Peyer's patch (tissue), 4 donors: ENCODE results near the gene TTC28. TPM values are rescaled to one million over a fixed set of nuclear protein-coding genes. Genes with fewer than 3 reads are reported as not detected.

Experiments used
- DNase-seq, 3 donors: peaks; one replicate each; pipeline ENCODE4 v3.0.0-alpha.2; 2017 to 2019
- H3K27ac ChIP-seq, 4 donors: fragments of 200-600 bp; sonication (generic); one replicate each; pipeline ENCODE4 v1.5.1; 2016 to 2019
- H3K27me3 ChIP-seq, 2 donors: fragments of 200-600 bp; sonication (generic); one replicate each; pipeline ENCODE4 v1.5.1; 2019
- H3K36me3 ChIP-seq, 3 donors: fragments of 200-600 bp; sonication (generic); one replicate each; pipeline ENCODE4 v1.5.1; 2016 to 2019
- H3K4me1 ChIP-seq, 4 donors: fragments of 200-600 bp; sonication (generic); one replicate each; pipeline ENCODE4 v1.5.1; 2016 to 2019
- H3K4me3 ChIP-seq, 4 donors: fragments of 200-600 bp; sonication (generic); 1 replicate in 3 of 4; 2 replicates in 1 of 4; pipeline ENCODE4 v1.5.1; 2016 to 2019; ENCODE audit warnings: mild to moderate bottlenecking in 1 of 4
- H3K9me3 ChIP-seq, 4 donors: fragments of 200-600 bp; sonication (generic); one replicate each; pipeline ENCODE4 v1.5.1; 2016 to 2019; ENCODE audit warnings: mild to moderate bottlenecking in 1 of 4
- POLR2A ChIP-seq, 2 donors: fragments of 450-650 bp; IDR thresholded peaks; one replicate each; pipeline ENCODE4 v1.5.1; 2017; ENCODE audit warnings: antibody characterized with exemption in 2 of 2, mild to moderate bottlenecking in 2 of 2, moderate library complexity in 2 of 2
- total RNA-seq, 4 donors: library from RNA; depleted of rRNA; stranded (reverse); fragments of >200 nt; gene quantifications; one replicate each; pipeline ENCODE4 v1.1.0, GENCODE V29; 2016
- TF ChIP-seq, protein P1 (sequence below), 6 experiments: fragments of 450-650 bp in 4 of 6; fragments of 200-600 bp in 2 of 6; sonication (generic) in 1 of 6; IDR thresholded peaks; one replicate each; pipeline ENCODE4 v1.5.1; 2017 to 2019; ENCODE audit warnings: antibody characterized with exemption in 6 of 6, mild to moderate bottlenecking in 3 of 6, moderate library complexity in 1 of 6

The TTC28 gene
- total RNA-seq, 4 donors from 2014 or later: 9.1 to 46.4 (median 35.2) TPM

GRCh38 chr22:27998511-27999410, 680.9 kb downstream of the TTC28 start:
- H3K36me3 ChIP-seq: peaks cover 0 to 17% (median 0%) of the 10 kb centered on the region in 3 donors
- TF ChIP-seq, protein P1, sequence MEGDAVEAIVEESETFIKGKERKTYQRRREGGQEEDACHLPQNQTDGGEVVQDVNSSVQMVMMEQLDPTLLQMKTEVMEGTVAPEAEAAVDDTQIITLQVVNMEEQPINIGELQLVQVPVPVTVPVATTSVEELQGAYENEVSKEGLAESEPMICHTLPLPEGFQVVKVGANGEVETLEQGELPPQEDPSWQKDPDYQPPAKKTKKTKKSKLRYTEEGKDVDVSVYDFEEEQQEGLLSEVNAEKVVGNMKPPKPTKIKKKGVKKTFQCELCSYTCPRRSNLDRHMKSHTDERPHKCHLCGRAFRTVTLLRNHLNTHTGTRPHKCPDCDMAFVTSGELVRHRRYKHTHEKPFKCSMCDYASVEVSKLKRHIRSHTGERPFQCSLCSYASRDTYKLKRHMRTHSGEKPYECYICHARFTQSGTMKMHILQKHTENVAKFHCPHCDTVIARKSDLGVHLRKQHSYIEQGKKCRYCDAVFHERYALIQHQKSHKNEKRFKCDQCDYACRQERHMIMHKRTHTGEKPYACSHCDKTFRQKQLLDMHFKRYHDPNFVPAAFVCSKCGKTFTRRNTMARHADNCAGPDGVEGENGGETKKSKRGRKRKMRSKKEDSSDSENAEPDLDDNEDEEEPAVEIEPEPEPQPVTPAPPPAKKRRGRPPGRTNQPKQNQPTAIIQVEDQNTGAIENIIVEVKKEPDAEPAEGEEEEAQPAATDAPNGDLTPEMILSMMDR (IDR thresholded peaks at IDR 0.05): no peak
- TF ChIP-seq POLR2A (IDR thresholded peaks at IDR 0.05): no peak
- no peaks in the 10 kb centered on the region for H3K4me1 ChIP-seq
- H3K9me3 ChIP-seq: no peaks in the 10 kb centered on the region
- no peak overlapping the region for H3K27ac ChIP-seq
- no peak overlapping the region for H3K4me3 ChIP-seq
- DNase-seq: peak in 1 of 3 donors; percentile 41
- H3K27me3 ChIP-seq: no peaks in the 10 kb centered on the region

GRCh38 chr22:27997538-27997937, 682.1 kb downstream of the TTC28 start:
- Histone ChIP-seq H3K4me3 (no peak overlapping the region), H3K4me1 (no peaks in the 10 kb centered on the region), H3K9me3 (no peaks in the 10 kb centered on the region), H3K27me3 (no peaks in the 10 kb centered on the region), H3K27ac (no peak overlapping the region), H3K36me3 (peaks cover 0 to 18% (median 0%) of the 10 kb centered on the region in 3 donors)
- DNase-seq: peak in 1 of 3 donors; percentile 15
- TF ChIP-seq POLR2A (IDR thresholded peaks at IDR 0.05): no peak
- TF ChIP-seq, protein P1 (IDR thresholded peaks at IDR 0.05): no peak

DNA sequence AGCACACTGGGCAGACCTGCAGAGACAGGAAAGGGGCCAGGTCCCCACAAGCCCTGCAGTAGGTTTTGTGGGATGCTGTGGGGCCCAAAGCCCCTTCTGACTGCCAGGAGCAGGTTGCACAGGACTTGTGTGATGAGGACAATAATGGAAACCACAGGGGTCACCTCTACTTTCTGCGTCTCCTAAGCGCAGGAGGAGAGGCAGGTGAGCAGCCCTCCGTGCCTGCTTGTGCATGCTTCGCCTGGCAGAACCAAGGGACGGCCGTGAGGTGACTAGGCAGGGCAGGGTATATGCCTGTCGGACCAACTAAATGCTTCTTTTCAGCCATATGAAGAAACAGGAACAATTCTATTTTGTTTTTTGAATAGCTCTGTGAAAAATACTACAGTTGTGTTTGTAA, 682.7 kb downstream of the TTC28 start:
- H3K27me3 ChIP-seq: no peaks in the 10 kb centered on the region
- H3K27ac ChIP-seq: no peak overlapping the region
- no peaks in the 10 kb centered on the region for H3K9me3 ChIP-seq
- peaks cover 0 to 23% (median 0%) of the 10 kb centered on the region in 3 donors for H3K36me3 ChIP-seq
- H3K4me1 ChIP-seq: no peaks in the 10 kb centered on the region
- TF ChIP-seq, protein P1 (IDR thresholded peaks at IDR 0.05): no peak
- TF ChIP-seq POLR2A (IDR thresholded peaks at IDR 0.05): no peak
- DNase-seq: peak in 1 of 3 donors; percentile 20
- H3K4me3 ChIP-seq: no peak overlapping the region

- H3K9me3 ChIP-seq: no peaks in the 10 kb centered on the region
- peaks cover 0 to 28% (median 0%) of the 10 kb centered on the region in 3 donors for H3K36me3 ChIP-seq
- H3K27me3 ChIP-seq: no peaks in the 10 kb centered on the region
- H3K4me1 ChIP-seq: no peaks in the 10 kb centered on the region
- TF ChIP-seq, protein P1 (IDR thresholded peaks at IDR 0.05): no peak
- TF ChIP-seq POLR2A (IDR thresholded peaks at IDR 0.05): no peak
- H3K4me3 ChIP-seq: no peak overlapping the region
- DNase-seq: peak in 1 of 3 donors; percentile 19
- H3K27ac ChIP-seq: no peak overlapping the region
These were observed 683.1 kb downstream of the TTC28 start for GRCh38 chr22:27996529-27996925.

- no peak for TF ChIP-seq POLR2A (IDR thresholded peaks at IDR 0.05)
- TF ChIP-seq, protein P1 (IDR thresholded peaks at IDR 0.05): no peak
- no peak overlapping the region for H3K4me3 ChIP-seq
These were observed 683.7 kb downstream of the TTC28 start for GRCh38 chr22:27995801-27996528.

More at GRCh38 chr22:27995801-27996528, 683.7 kb downstream of the TTC28 start:
- no peaks in the 10 kb centered on the region for H3K27me3 ChIP-seq
- no peaks in the 10 kb centered on the region for H3K4me1 ChIP-seq
- H3K27ac ChIP-seq: no peak overlapping the region
- H3K36me3 ChIP-seq: peaks cover 0 to 28% (median 0%) of the 10 kb centered on the region in 3 donors
- no peaks in the 10 kb centered on the region for H3K9me3 ChIP-seq
- DNase-seq: peak in 1 of 3 donors; percentile 37
